ENCODE measurements around the gene SMARCA1. TPM values are rescaled to one million over a fixed set of nuclear protein-coding genes. Genes with fewer than 3 reads are reported as not detected.

SMARCA1 gene
- total and polyA plus RNA-seq, 2 of the 13 experiments (the other 11 are each of a cell fraction or from before 2014, with no cell fraction given), result 97.7 to 145 TPM

- no peak for TF ChIP-seq PAWR (CRISPR knock-in tag; IDR thresholded peaks at IDR 0.05; ENCODE audit: borderline replicate concordance)
- TF ChIP-seq SIN3A (IDR thresholded peaks at IDR 0.05; ENCODE audit: borderline replicate concordance, low read depth, low read length), result no peak
- no peak for TF ChIP-seq ZNF24 (IDR thresholded peaks at IDR 0.05)
- no peak for TF ChIP-seq TRAFD1 (CRISPR knock-in tag; IDR thresholded peaks at IDR 0.05; ENCODE audit: borderline replicate concordance)
- 0 out of 2 replicates have a peak, but pooled peaks have one; percentile 36 for TF ChIP-seq NCOA1 (CRISPR knock-in tag; IDR thresholded peaks at IDR 0.05)
- TF ChIP-seq GTF3A (CRISPR knock-in tag; conservative IDR thresholded peaks at IDR 0.05), result no peak
- TF ChIP-seq HIC2 (CRISPR knock-in tag; IDR thresholded peaks at IDR 0.05; ENCODE audit: low read depth), result no peak
- no peak for TF ChIP-seq TSC22D2 (CRISPR knock-in tag; IDR thresholded peaks at IDR 0.05; ENCODE audit: borderline replicate concordance)
- peak; percentile 63; the same call in 1 of the 2 replicates for TF ChIP-seq ZNF12 (CRISPR knock-in tag; IDR thresholded peaks at IDR 0.05)
- no peak for TF ChIP-seq ZNF292 (CRISPR knock-in tag; IDR thresholded peaks at IDR 0.05; ENCODE audit: borderline replicate concordance, low read depth)
- TF ChIP-seq SMAD9 (CRISPR knock-in tag; IDR thresholded peaks at IDR 0.05), result no peak
- TF ChIP-seq RFXANK (CRISPR knock-in tag; IDR thresholded peaks at IDR 0.05), result no peak
- TF ChIP-seq RBFOX2 (IDR thresholded peaks at IDR 0.05; ENCODE audit: low read depth, low read length), result no peak
- no peak for TF ChIP-seq GPBP1L1 (CRISPR knock-in tag; IDR thresholded peaks at IDR 0.05)
- no peak for TF ChIP-seq MXD3 (CRISPR knock-in tag; IDR thresholded peaks at IDR 0.05)
- no peak for TF ChIP-seq ZNF766 (CRISPR knock-in tag; IDR thresholded peaks at IDR 0.05; ENCODE audit: borderline replicate concordance)
- peak; percentile 94 for TF ChIP-seq NR2F6 (IDR thresholded peaks at IDR 0.05)
- TF ChIP-seq NR2F6 (CRISPR knock-in tag; IDR thresholded peaks at IDR 0.05), result peak; percentile 93
- no peak for TF ChIP-seq ZKSCAN8 (CRISPR knock-in tag; IDR thresholded peaks at IDR 0.05; ENCODE audit: borderline replicate concordance)
- no peak for TF ChIP-seq ZHX1 (CRISPR knock-in tag; IDR thresholded peaks at IDR 0.05; ENCODE audit: low read depth)
- no peak for TF ChIP-seq ZNF260 (CRISPR knock-in tag; IDR thresholded peaks at IDR 0.05; ENCODE audit: borderline replicate concordance, low read depth)
Observed at GRCh38 chrX:129525162-129525561, 1.9 kb upstream of the SMARCA1 start (continued).
